ENCODE measurements around the gene TESK2.
A peak's percentile ranks its signal among the peaks of the same experiment; 100 is the strongest.

Gene TESK2

GRCh38 chr1:45508295-45509151 is 17.6 kb upstream of the TESK2 start:
- Histone ChIP-seq H3K9me3 (ENCODE audit: insufficient read depth, low read length, severe bottlenecking) (no peaks in the 10 kb centered on the region), H2AFZ (ENCODE audit: low read depth, low read length) (no peak overlapping the region), H3K27ac (ENCODE audit: low read length) (0 out of 2 replicates have a peak overlapping the region, but pooled peaks have one; percentile 13), H3K36me3 (ENCODE audit: insufficient read depth, low read length) (peaks cover 70% of the 10 kb centered on the region), H3K9ac (ENCODE audit: low read depth, low read length) (no peak overlapping the region), H3K27me3 (ENCODE audit: insufficient read depth, low read length, poor library complexity) (no peaks in the 10 kb centered on the region), H3K79me2 (ENCODE audit: insufficient read depth, low read length) (peaks cover 4% of the 10 kb centered on the region; the same call in 1 of the 2 replicates), H4K20me1 (ENCODE audit: insufficient read depth, low read length) (peaks cover 14% of the 10 kb centered on the region; the same call in 1 of the 2 replicates), H3K4me2 (ENCODE audit: insufficient read depth, low read length) (no peak overlapping the region), H3K4me3 (ENCODE audit: low read depth in 1 of 2, low read length in 2 of 2) (no peak overlapping the region), H3K4me1 (ENCODE audit: insufficient read depth, low read length) (no peaks in the 10 kb centered on the region)
- TF ChIP-seq CTCF (IDR thresholded peaks at IDR 0.05; ENCODE audit: borderline replicate concordance, extremely low read depth, low read length, poor library complexity, severe bottlenecking) (peak; percentile 14), EZH2 (IDR thresholded peaks at IDR 0.05; ENCODE audit: borderline replicate concordance, low read depth, low read length, severe bottlenecking) (no peak)
- peak; percentile 53 for ATAC-seq (ENCODE audit: insufficient read depth, low read depth)
- no peak for DNase-seq

GRCh38 chr1:45507893-45508292 is 16.9 kb upstream of the TESK2 start:
- Histone ChIP-seq H3K36me3 (ENCODE audit: insufficient read depth, low read length) (peaks cover 65% of the 10 kb centered on the region), H3K79me2 (ENCODE audit: insufficient read depth, low read length) (peaks cover 5% of the 10 kb centered on the region; the same call in 1 of the 2 replicates), H3K4me1 (ENCODE audit: insufficient read depth, low read length) (no peaks in the 10 kb centered on the region), H3K9me3 (ENCODE audit: insufficient read depth, low read length, severe bottlenecking) (no peaks in the 10 kb centered on the region), H3K4me2 (ENCODE audit: insufficient read depth, low read length) (no peak overlapping the region), H3K4me3 (ENCODE audit: low read depth in 1 of 2, low read length in 2 of 2) (no peak overlapping the region), H3K9ac (ENCODE audit: low read depth, low read length) (no peak overlapping the region), H2AFZ (ENCODE audit: low read depth, low read length) (no peak overlapping the region), H3K27me3 (ENCODE audit: insufficient read depth, low read length, poor library complexity) (no peaks in the 10 kb centered on the region), H3K27ac (ENCODE audit: low read length) (0 out of 2 replicates have a peak overlapping the region, but pooled peaks have one; percentile 13), H4K20me1 (ENCODE audit: insufficient read depth, low read length) (peaks cover 14% of the 10 kb centered on the region; the same call in 1 of the 2 replicates)
- no peak for DNase-seq
- peak; percentile 12; the same call in 1 of the 3 replicates for ATAC-seq (ENCODE audit: insufficient read depth, low read depth)
- TF ChIP-seq CTCF (IDR thresholded peaks at IDR 0.05; ENCODE audit: borderline replicate concordance, extremely low read depth, low read length, poor library complexity, severe bottlenecking) (no peak), EZH2 (IDR thresholded peaks at IDR 0.05; ENCODE audit: borderline replicate concordance, low read depth, low read length, severe bottlenecking) (no peak)

GRCh38 chr1:45507195-45507594 is 16.2 kb upstream of the TESK2 start:
- Histone ChIP-seq H3K36me3 (ENCODE audit: insufficient read depth, low read length) (peaks cover 58% of the 10 kb centered on the region), H3K27me3 (ENCODE audit: insufficient read depth, low read length, poor library complexity) (no peaks in the 10 kb centered on the region), H3K9me3 (ENCODE audit: insufficient read depth, low read length, severe bottlenecking) (no peaks in the 10 kb centered on the region), H2AFZ (ENCODE audit: low read depth, low read length) (no peak overlapping the region), H3K9ac (ENCODE audit: low read depth, low read length) (no peak overlapping the region), H3K79me2 (ENCODE audit: insufficient read depth, low read length) (peaks cover 7% of the 10 kb centered on the region; the same call in 1 of the 2 replicates), H3K4me2 (ENCODE audit: insufficient read depth, low read length) (no peak overlapping the region), H3K4me1 (ENCODE audit: insufficient read depth, low read length) (no peaks in the 10 kb centered on the region), H4K20me1 (ENCODE audit: insufficient read depth, low read length) (peaks cover 14% of the 10 kb centered on the region; the same call in 1 of the 2 replicates), H3K27ac (ENCODE audit: low read length) (no peak overlapping the region), H3K4me3 (ENCODE audit: low read depth in 1 of 2, low read length in 2 of 2) (no peak overlapping the region)
- DNase-seq, result no peak
- no peak for TF ChIP-seq EZH2 (IDR thresholded peaks at IDR 0.05; ENCODE audit: borderline replicate concordance, low read depth, low read length, severe bottlenecking)
- TF ChIP-seq CTCF (IDR thresholded peaks at IDR 0.05; ENCODE audit: borderline replicate concordance, extremely low read depth, low read length, poor library complexity, severe bottlenecking), result no peak
- no peak; the same call in 2 of the 3 replicates for ATAC-seq (ENCODE audit: insufficient read depth, low read depth)
